ENCODE data around the gene FAM219A.
A peak's percentile ranks its signal among the peaks of the same experiment; 100 is the strongest.

FAM219A gene

DNA sequence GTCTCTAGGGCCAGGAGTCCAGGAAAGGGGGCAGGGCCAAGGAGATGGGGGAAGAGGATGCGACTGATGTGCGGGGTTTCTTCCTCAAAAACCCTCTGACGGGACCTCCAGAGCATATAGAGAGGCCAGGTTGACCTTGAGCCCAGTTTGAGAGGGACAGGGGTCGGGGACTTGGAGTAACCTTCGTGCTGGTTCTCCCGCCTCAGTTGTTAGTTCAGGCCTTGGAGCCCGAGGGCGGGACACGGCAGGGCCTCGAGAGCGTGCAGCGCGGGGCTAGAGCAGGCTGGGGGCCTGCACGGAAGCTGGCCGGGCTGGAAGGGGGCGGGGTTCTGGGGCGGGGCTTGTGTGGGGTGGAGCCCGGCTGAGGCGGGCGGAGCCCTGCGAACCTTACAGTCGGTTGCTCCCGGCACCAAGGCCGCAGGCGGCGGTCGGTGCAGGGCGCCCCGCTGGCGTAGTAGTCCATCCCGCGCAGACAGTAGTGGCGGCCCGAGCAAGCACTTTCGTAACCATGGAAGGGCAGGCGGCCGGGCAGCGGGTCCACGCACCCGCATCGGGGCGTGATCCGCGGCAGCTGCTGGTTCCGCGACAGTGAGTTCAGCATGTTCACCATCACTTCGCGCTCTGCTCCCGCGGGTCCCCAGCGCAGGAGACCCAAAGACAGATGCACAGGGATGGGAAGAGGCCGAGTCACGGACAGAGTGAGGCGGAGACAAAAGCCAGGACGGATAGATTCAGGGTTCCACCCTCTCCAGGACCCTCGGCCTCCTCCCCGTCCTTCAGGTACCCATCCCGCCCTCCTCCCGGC lies 77.7 kb downstream of the FAM219A start:
- TF ChIP-seq, protein P1, sequence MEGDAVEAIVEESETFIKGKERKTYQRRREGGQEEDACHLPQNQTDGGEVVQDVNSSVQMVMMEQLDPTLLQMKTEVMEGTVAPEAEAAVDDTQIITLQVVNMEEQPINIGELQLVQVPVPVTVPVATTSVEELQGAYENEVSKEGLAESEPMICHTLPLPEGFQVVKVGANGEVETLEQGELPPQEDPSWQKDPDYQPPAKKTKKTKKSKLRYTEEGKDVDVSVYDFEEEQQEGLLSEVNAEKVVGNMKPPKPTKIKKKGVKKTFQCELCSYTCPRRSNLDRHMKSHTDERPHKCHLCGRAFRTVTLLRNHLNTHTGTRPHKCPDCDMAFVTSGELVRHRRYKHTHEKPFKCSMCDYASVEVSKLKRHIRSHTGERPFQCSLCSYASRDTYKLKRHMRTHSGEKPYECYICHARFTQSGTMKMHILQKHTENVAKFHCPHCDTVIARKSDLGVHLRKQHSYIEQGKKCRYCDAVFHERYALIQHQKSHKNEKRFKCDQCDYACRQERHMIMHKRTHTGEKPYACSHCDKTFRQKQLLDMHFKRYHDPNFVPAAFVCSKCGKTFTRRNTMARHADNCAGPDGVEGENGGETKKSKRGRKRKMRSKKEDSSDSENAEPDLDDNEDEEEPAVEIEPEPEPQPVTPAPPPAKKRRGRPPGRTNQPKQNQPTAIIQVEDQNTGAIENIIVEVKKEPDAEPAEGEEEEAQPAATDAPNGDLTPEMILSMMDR (conservative IDR thresholded peaks at IDR 0.05): no peak
- no peak for TF ChIP-seq ZFX (IDR thresholded peaks at IDR 0.05)
- H3K27ac ChIP-seq: no peak overlapping the region

DNA sequence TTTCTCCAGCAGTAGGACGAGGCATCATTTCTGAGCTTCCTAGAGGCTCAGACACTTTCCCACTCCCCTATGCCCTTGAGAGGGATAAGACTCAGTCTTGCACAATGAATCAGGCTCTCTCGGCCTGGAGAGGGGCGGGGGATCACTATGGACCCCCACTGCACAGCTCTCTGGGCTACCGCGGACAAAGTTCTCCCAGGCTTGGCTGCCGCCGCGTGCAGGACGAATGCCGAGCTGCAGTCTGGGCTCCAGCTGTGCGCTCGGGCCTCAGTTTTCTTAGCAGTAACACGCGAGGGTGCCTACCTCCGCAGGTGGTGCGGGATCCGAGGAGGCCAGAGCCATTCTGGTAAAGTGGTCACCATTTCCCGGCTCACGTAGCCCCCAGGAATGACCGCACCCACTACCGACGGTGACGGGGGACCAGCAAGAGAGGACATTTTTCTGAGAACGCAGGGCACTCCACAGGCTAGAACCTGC lies 78.3 kb downstream of the FAM219A start:
- no peak for TF ChIP-seq ZFX (IDR thresholded peaks at IDR 0.05)
- TF ChIP-seq, protein P1 (conservative IDR thresholded peaks at IDR 0.05): no peak
- no peak overlapping the region for H3K27ac ChIP-seq

DNA sequence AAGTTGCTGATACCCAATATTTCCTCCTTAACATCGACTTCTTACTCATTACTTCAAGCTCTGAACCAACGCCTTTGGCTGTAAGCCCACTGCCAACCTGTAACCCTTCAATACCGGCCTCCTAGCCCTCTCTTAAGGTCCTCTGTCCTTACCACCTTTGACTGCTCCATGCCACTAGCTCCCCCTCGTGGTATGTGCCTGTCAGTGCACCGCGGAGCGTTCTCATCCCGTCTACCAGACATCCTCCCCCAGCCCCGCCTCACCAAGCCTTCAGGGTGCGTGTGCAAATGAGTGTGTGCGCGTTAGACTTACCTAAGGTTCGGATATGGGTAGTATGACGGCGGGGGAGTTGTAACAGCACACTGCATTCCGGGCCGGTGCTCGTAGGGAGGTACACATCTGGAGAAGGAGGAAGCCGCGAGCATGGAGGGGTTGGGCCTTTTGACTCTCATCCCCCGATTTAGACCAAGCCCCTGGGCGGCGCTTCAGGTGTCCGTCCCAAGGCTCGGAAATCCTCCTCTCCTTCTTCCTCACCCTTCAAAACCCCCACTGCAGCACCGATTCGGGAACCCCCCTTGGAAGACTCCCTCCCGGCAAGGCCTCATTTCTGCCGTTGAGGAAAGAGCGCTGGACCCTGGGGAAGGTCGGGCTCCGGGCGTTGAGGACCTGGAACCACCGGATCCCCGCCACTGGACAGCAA lies 78.9 kb downstream of the FAM219A start:
- TF ChIP-seq ZFX (IDR thresholded peaks at IDR 0.05): no peak
- TF ChIP-seq, protein P1 (conservative IDR thresholded peaks at IDR 0.05): peak; percentile 99
- H3K27ac ChIP-seq: no peak overlapping the region

DNA sequence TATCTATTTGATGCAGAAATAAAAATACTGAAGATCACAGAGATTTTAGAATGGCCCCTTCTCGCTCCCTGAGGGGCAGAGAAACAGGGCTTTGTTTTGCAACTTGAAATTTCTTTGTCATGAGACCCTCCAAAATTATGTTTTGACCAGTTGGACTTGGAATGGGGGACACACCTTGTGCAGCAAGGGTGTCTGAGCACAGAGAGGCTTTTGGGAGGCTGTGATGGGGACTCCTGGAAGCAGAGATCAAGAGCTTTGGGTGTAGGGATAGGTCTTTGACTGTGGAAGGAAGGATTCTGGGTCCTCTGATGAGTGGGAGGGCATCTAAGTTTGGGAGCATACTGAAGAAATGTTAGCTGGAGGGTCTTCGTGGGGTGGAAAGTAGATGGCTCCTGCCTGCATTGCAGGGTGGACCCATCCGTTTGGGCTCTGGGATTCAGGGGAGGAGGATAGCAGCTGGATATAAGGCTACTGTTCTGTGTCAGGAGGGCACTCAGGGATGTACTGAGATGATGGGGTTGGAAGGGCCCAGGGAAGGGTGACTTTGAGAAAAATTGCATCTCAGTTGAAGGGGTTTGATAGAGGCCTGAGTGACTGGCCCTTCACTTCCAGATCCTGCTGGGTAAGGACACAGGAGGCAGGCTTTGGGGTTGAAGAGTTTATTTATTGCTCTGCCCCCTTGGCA lies 79.9 kb downstream of the FAM219A start:
- no peak overlapping the region for H3K27ac ChIP-seq
- no peak for TF ChIP-seq ZFX (IDR thresholded peaks at IDR 0.05)
- TF ChIP-seq, protein P1 (conservative IDR thresholded peaks at IDR 0.05): no peak

DNA sequence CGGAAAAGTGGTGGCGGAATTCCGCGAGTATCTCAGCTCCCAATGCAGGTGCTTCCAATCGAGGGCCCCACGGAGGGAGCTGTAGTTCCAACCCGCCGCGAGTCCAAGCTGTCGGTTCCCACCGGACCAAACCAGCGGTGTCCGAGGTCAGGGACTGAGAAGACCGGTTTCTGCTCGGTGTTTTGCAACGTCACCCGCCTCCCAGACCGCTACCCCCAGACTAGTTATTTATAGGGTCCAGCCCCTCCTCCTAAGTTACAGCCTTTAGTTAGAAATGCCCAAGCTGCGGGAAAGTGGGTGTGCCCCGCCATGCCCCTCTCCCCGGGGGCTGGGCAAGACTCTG lies 81.0 kb downstream of the FAM219A start:
- TF ChIP-seq, protein P1 (conservative IDR thresholded peaks at IDR 0.05): no peak
- TF ChIP-seq ZFX (IDR thresholded peaks at IDR 0.05): no peak
- H3K27ac ChIP-seq: peak overlapping the region; percentile 61

DNA sequence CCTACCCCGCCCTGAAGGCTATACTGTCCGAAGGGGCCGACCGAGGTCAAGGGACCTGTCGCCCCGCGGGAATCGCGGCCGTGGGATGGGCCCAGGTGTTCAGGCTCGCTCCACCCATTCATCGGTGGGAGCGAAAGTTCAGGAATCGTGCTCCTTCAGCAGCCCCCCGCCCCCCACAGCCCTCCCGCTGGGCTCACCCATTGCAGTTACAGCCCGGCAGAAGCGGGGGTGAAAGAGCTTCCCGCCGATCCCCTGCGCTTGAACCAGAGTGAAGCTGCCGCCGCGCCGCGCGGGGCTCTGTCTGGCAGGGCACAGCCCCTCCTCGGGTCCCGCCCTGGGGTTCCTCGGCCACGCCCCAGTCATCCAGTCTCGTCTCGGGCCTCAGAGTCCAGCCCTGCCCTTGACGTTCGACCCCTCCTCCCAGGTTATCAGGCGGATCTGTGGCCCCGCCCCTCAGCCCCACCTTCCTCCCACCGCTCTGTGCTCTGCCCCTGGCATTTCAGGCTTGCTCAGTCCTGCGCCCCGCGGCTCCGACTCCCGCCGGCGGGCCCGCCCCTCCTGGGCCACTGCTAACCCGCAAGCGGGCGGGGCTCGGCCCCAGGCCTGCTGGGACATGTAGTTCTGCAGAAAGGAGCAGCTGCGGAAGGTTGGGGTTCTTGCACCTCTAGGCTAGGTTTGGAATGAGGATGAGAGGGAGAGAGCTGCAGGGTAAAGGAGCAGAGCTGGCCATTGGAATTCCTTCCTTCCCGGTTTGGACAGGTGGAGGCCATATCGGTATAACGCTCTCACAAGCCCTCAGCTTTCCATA lies 81.6 kb downstream of the FAM219A start, which contains the start of gene MYORG:
Gene MYORG, minus strand, starts transcription at position 303 of the 808 bp plus-strand sequence. CDS start 3,955 bp downstream, outside the sequence.
- peak within 1 kb of the TSS; percentile 61 for H3K27ac ChIP-seq
- no peak for TF ChIP-seq ZFX (IDR thresholded peaks at IDR 0.05)
- TF ChIP-seq, protein P1 (conservative IDR thresholded peaks at IDR 0.05): no peak

All from C4-2B (cell line).